Large intestine (tissue), 3 donors: ENCODE measurements around the gene SYT1. TPM values are rescaled to one million over a fixed set of nuclear protein-coding genes. Genes with fewer than 3 reads are reported as not detected.
A peak's percentile ranks its signal among the peaks of the same experiment; 100 is the strongest.

ENCODE experiments used
- DNase-seq, 2 donors: peaks; one replicate each; pipeline versions ENCODE4 v3.0.0 to v3.0.0-alpha.2; 2013
- H3K27ac ChIP-seq: one replicate; pipeline ENCODE4 v1.5.1; 2013; ENCODE audit warnings: low read length
- H3K27me3 ChIP-seq: 2 replicates; pipeline ENCODE4 v1.6.1; 2013; ENCODE audit warnings: low read length; ENCODE audit not compliant: control insufficient read depth, insufficient read depth
- H3K36me3 ChIP-seq: 2 replicates; pipeline ENCODE4 v1.6.1; 2013; ENCODE audit warnings: low read length; ENCODE audit not compliant: control insufficient read depth, insufficient read depth
- H3K4me1 ChIP-seq: one replicate; pipeline ENCODE4 v1.6.1; 2013; ENCODE audit warnings: low read length; ENCODE audit not compliant: control insufficient read depth, insufficient read depth
- H3K4me3 ChIP-seq: one replicate; pipeline ENCODE4 v1.5.1; 2013; ENCODE audit warnings: low read length
- H3K9me3 ChIP-seq: one replicate; pipeline ENCODE4 v1.6.1; 2013; ENCODE audit warnings: mild to moderate bottlenecking, low read depth, low read length, moderate library complexity; ENCODE audit not compliant: control insufficient read depth
- WGBS: methylation state at CpG from one replicate; pipeline ENCODE4 v1.1.5; 2013; ENCODE audit warnings: low lambda C conversion rate; ENCODE audit not compliant: insufficient coverage; 5-methylcytosine and 5-hydroxymethylcytosine counted together
- polyA plus RNA-seq: library from polyadenylated mRNA; unstranded; fragments of 120-200 nt; gene quantifications from one replicate; pipeline ENCODE4 v1.2.1, GENCODE V29; 2013

The SYT1 gene
- polyA plus RNA-seq, 1 donor, result 12.6 TPM

- peaks cover 3% of the 10 kb centered on the region for H3K9me3 ChIP-seq
- no peak for DNase-seq
- no CpG with 5 or more reads among the region's 1 CpG for WGBS
These were observed 510.0 kb downstream of the SYT1 start for GRCh38 chr12:79374545-79374944.

DNA sequence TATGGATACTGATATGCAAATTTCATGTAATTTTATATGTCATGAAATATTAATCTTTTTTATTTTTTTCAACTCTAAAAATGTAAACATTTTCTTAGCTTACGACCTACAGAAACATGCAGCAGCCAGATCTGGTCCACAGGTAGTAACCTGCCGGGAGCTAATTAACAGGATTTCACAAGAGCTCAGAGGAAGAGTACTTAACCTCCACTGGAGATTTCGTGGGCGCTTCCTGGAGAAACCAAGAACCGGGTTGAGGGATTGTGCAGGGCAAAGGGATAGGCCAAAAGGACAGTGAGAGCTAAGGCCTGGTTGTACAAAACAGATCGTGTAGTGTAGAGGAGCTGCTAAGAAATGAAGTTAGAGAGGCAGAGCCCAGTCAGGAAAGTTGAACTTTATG is 510.5 kb downstream of the SYT1 start:
- no peaks in the 10 kb centered on the region for H3K27me3 ChIP-seq
- WGBS, result 40% methylated on average over 1 of the region's 6 CpGs
- H3K36me3 ChIP-seq, result no peaks in the 10 kb centered on the region
- H3K4me3 ChIP-seq, result no peak overlapping the region
- peaks cover 3% of the 10 kb centered on the region for H3K9me3 ChIP-seq
- H3K27ac ChIP-seq, result no peak overlapping the region
- DNase-seq, result peak; percentile 35 to 39
- peaks cover 8% of the 10 kb centered on the region for H3K4me1 ChIP-seq

More at GRCh38 chr12:79374545-79374944, 510.0 kb downstream of the SYT1 start:
- H3K27ac ChIP-seq, result no peak overlapping the region
- H3K4me1 ChIP-seq, result peaks cover 8% of the 10 kb centered on the region
- H3K27me3 ChIP-seq, result no peaks in the 10 kb centered on the region
- H3K4me3 ChIP-seq, result no peak overlapping the region
- H3K36me3 ChIP-seq, result no peaks in the 10 kb centered on the region

GRCh38 chr12:79378496-79378895 is 513.9 kb downstream of the SYT1 start:
- no peak overlapping the region for H3K4me3 ChIP-seq
- H3K27ac ChIP-seq, result no peak overlapping the region
- H3K4me1 ChIP-seq, result peaks cover 8% of the 10 kb centered on the region
- H3K36me3 ChIP-seq, result no peaks in the 10 kb centered on the region
- no peaks in the 10 kb centered on the region for H3K27me3 ChIP-seq
- no peak for DNase-seq
- no peaks in the 10 kb centered on the region for H3K9me3 ChIP-seq
- WGBS, result no CpG with 5 or more reads among the region's 1 CpG

- H3K36me3 ChIP-seq, result no peaks in the 10 kb centered on the region
- no CpG with 5 or more reads among the region's 2 CpGs for WGBS
These were observed 515.8 kb downstream of the SYT1 start for GRCh38 chr12:79380402-79380801.

GRCh38 chr12:79381248-79382208 is 517.0 kb downstream of the SYT1 start:
- Histone ChIP-seq H3K27ac (no peak overlapping the region), H3K36me3 (no peaks in the 10 kb centered on the region), H3K9me3 (no peaks in the 10 kb centered on the region), H3K27me3 (no peaks in the 10 kb centered on the region), H3K4me3 (no peak overlapping the region), H3K4me1 (no peaks in the 10 kb centered on the region)
- no CpG with 5 or more reads among the region's 11 CpGs for WGBS
- no peak for DNase-seq

More at GRCh38 chr12:79380402-79380801, 515.8 kb downstream of the SYT1 start:
- no peak for DNase-seq
- no peak overlapping the region for H3K27ac ChIP-seq
- peaks cover 8% of the 10 kb centered on the region for H3K4me1 ChIP-seq
- H3K27me3 ChIP-seq, result no peaks in the 10 kb centered on the region
- no peak overlapping the region for H3K4me3 ChIP-seq
- H3K9me3 ChIP-seq, result no peaks in the 10 kb centered on the region

DNA sequence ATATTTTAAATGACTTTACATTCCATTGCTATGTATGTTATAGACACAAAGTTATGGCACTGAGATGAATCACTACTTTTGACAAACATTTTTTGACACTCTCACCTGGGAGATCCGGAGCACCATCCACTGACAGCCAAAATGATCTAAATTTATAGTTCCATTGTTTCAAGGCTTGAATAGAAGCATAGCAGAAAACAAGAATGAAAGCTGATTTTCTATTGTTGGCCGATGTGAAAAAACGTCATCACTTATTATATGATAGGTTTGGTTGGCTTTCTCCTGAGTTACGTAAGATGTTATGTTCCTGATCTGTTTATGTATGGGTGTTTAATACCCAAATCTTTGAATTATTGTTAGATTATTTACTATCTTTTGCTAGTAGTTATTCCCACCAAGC is 520.0 kb downstream of the SYT1 start:
- no peak overlapping the region for H3K4me3 ChIP-seq
- H3K27ac ChIP-seq, result no peak overlapping the region
- H3K9me3 ChIP-seq, result no peaks in the 10 kb centered on the region
- WGBS, result 52% methylated on average over 3 of the region's 4 CpGs
- H3K36me3 ChIP-seq, result no peaks in the 10 kb centered on the region
- H3K4me1 ChIP-seq, result no peaks in the 10 kb centered on the region
- no peaks in the 10 kb centered on the region for H3K27me3 ChIP-seq
- no peak for DNase-seq

DNA sequence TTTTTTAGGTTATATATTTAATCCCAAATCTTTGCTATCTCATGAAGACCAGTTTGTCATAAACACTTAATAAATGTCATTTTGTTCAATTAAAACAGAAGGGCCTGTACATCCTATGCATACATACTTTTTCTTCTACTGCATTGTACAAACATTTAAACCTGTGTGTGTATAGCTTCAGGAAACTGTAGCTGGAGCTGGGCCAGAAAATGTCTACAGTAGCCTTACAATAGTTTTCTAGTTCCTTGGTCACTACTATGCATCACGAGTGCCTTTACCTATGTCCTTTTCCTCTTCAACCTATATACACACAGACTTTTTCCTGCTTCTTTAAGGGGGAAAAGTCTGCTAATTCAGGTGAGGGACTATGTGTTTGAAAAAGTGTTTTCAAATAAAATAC is 523.4 kb downstream of the SYT1 start:
- no peaks in the 10 kb centered on the region for H3K27me3 ChIP-seq
- no peaks in the 10 kb centered on the region for H3K4me1 ChIP-seq
- H3K9me3 ChIP-seq, result no peaks in the 10 kb centered on the region
- no peak for DNase-seq
- H3K36me3 ChIP-seq, result no peaks in the 10 kb centered on the region
- H3K27ac ChIP-seq, result no peak overlapping the region
- no CpG with 5 or more reads among the region's 1 CpG for WGBS
- H3K4me3 ChIP-seq, result no peak overlapping the region

GRCh38 chr12:79393842-79394241 is 529.3 kb downstream of the SYT1 start:
- Histone ChIP-seq H3K9me3 (no peaks in the 10 kb centered on the region), H3K4me3 (no peak overlapping the region), H3K27me3 (no peaks in the 10 kb centered on the region), H3K27ac (no peak overlapping the region), H3K36me3 (no peaks in the 10 kb centered on the region), H3K4me1 (no peaks in the 10 kb centered on the region)
- no CpG with 5 or more reads among the region's 2 CpGs for WGBS
- DNase-seq, result no peak

- no CpG with 5 or more reads among the region's 2 CpGs for WGBS
- H3K36me3 ChIP-seq, result no peaks in the 10 kb centered on the region
- H3K27me3 ChIP-seq, result no peaks in the 10 kb centered on the region
- H3K27ac ChIP-seq, result no peak overlapping the region
- no peak overlapping the region for H3K4me3 ChIP-seq
- H3K4me1 ChIP-seq, result no peaks in the 10 kb centered on the region
- no peak for DNase-seq
- no peaks in the 10 kb centered on the region for H3K9me3 ChIP-seq
These were observed 533.0 kb downstream of the SYT1 start for GRCh38 chr12:79397609-79398008.

DNA sequence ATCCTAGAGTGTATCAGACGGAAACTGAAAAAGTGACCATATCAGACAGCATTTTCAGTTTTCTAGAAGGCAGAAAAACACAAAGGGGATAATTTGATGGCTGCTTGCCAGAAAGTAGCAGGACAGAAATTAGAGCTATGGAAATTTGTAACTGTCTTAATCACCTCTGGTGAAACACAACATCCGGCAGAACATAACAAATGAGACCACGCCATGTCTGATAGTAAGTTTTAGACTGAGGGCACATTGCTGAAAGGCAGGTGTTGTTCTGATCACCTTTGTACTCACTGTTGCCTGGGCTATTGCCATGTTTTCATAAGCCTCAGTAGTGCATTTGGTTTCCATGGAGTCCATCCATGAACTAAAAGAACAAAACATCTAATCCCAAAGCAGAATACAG is 535.9 kb downstream of the SYT1 start:
- H3K27me3 ChIP-seq, result no peaks in the 10 kb centered on the region
- peak; percentile 15 to 31 for DNase-seq
- H3K27ac ChIP-seq, result no peak overlapping the region
- no peak overlapping the region for H3K4me3 ChIP-seq
- WGBS, result 100% methylated on average over 1 of the region's 3 CpGs
- H3K36me3 ChIP-seq, result no peaks in the 10 kb centered on the region
- no peaks in the 10 kb centered on the region for H3K4me1 ChIP-seq
- H3K9me3 ChIP-seq, result no peaks in the 10 kb centered on the region

DNA sequence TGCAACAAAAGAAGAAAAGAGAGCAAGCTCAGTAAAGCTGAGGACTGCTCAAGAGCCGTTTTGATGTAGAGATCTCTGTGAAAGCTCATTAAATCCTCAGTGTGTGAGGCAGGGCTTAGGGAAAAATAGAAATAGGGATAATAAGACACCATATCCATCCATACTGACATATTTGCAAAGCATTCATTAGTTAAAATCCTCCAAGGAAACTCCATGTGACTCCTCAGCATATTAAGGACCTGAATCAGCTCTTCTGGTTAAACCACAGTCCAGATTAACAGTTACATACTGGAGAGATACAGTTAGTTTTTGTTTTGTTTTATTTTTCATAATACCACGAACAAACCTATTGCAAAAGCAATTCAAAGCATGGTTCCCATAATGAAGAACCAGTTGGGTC is 538.0 kb downstream of the SYT1 start:
- Histone ChIP-seq H3K27me3 (no peaks in the 10 kb centered on the region), H3K4me1 (peaks cover 6% of the 10 kb centered on the region), H3K36me3 (no peaks in the 10 kb centered on the region), H3K4me3 (no peak overlapping the region), H3K9me3 (no peaks in the 10 kb centered on the region), H3K27ac (no peak overlapping the region)
- WGBS, result 90% methylated on average over 2 of the region's 2 CpGs
- DNase-seq, result no peak
